DOHH2 (cell line): ENCODE measurements around the gene MED31.

ENCODE experiments used
- EZH2phosphoT487 ChIP-seq: fragments of 200-600 bp; sonication (generic); IDR thresholded peaks from 2 replicates; pipeline ENCODE4 v1.6.1; 2017; ENCODE audit warnings: borderline replicate concordance, mild to moderate bottlenecking, antibody characterized with exemption, low read length, moderate library complexity, mixed read lengths
- TF ChIP-seq, protein P1 (sequence below): fragments of 200-600 bp; sonication (generic); IDR thresholded peaks from one replicate; pipeline ENCODE4 v1.5.1; 2014; ENCODE audit warnings: antibody characterized with exemption, mild to moderate bottlenecking, low read depth, low read length; ENCODE audit not compliant: poor library complexity, severe bottlenecking

DNA sequence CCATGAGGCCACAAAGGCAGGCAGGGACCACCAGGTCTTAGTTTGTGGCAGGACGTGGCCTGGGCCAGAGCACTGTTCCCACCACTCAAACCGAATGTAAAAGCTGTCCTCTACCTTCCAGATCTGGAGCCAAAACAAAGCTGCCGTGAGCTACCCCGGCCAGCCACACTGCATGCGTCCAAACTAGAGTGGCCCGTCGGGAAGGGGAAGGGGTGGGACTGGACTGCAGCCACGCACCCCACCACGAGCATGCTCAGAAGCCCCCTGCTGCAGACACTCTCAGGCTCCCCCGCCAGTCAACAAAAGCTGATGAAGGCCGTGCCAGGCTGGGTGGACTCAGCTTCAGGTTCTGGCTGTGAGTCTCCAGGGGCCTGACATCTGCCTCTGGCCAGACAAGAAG is 46.6 kb upstream of the MED31 start:
- TF ChIP-seq, protein P1, sequence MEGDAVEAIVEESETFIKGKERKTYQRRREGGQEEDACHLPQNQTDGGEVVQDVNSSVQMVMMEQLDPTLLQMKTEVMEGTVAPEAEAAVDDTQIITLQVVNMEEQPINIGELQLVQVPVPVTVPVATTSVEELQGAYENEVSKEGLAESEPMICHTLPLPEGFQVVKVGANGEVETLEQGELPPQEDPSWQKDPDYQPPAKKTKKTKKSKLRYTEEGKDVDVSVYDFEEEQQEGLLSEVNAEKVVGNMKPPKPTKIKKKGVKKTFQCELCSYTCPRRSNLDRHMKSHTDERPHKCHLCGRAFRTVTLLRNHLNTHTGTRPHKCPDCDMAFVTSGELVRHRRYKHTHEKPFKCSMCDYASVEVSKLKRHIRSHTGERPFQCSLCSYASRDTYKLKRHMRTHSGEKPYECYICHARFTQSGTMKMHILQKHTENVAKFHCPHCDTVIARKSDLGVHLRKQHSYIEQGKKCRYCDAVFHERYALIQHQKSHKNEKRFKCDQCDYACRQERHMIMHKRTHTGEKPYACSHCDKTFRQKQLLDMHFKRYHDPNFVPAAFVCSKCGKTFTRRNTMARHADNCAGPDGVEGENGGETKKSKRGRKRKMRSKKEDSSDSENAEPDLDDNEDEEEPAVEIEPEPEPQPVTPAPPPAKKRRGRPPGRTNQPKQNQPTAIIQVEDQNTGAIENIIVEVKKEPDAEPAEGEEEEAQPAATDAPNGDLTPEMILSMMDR, result no peak
- no peak for TF ChIP-seq EZH2phosphoT487
